GM13976 (cell line): ENCODE results near the gene SERPINE1.
"Not testable (repeated sequence)": the region's sequence is repeated elsewhere in the genome, so short reads cannot be mapped to it uniquely, and the experiment has no call there.

Experiments used
- DNase-seq: peaks from one replicate; pipeline ENCODE4 v3.0.0; 2012; ENCODE audit warnings: low spot score
- CTCF ChIP-seq: IDR thresholded peaks from 2 replicates; pipeline ENCODE4 v1.5.1; 2012; ENCODE audit warnings: borderline replicate concordance, mild to moderate bottlenecking; ENCODE audit not compliant: insufficient read depth; ENCODE audit errors: extremely low read depth, missing control alignments, control extremely low read depth
- in situ Hi-C: fragments of 300-500 bp; cut with MboI; formaldehyde crosslinking; loops from one replicate; pipeline ENCODE4 v1.12.0; 2022; ENCODE audit warnings: low sequenced_read_pairs, mixed read lengths, inconsistent platforms; ENCODE audit not compliant: unreplicated experiment

Gene SERPINE1

GRCh38 chr7:101114492-101114891 lies 12.4 kb upstream of the SERPINE1 start:
- DNase-seq = no peak
- in situ Hi-C loops = no loop called here
- TF ChIP-seq CTCF = no peak

GRCh38 chr7:101115215-101115614 lies 11.7 kb upstream of the SERPINE1 start:
- no peak for DNase-seq
- in situ Hi-C loops = no loop called here
- TF ChIP-seq CTCF = no peak

- in situ Hi-C loops = no loop called here
- DNase-seq = no peak
- TF ChIP-seq CTCF = no peak
Measured at GRCh38 chr7:101116898-101117297, 10.0 kb upstream of the SERPINE1 start.

- in situ Hi-C loops = no loop called here
- DNase-seq = no peak
- TF ChIP-seq CTCF = no peak
Measured at GRCh38 chr7:101118856-101119255, 8.0 kb upstream of the SERPINE1 start.

GRCh38 chr7:101119876-101120275 lies 7.0 kb upstream of the SERPINE1 start:
- in situ Hi-C loops = no loop called here
- no peak for TF ChIP-seq CTCF
- DNase-seq = no peak

- in situ Hi-C loops = no loop called here
- no peak for DNase-seq
- TF ChIP-seq CTCF = no peak
Measured at GRCh38 chr7:101120315-101120714, 6.6 kb upstream of the SERPINE1 start.

GRCh38 chr7:101121631-101121990 lies 5.3 kb upstream of the SERPINE1 start:
- DNase-seq, in situ Hi-C loops: not testable (repeated sequence)
